ENCODE results near the gene UNC13A.

Gene UNC13A

DNA sequence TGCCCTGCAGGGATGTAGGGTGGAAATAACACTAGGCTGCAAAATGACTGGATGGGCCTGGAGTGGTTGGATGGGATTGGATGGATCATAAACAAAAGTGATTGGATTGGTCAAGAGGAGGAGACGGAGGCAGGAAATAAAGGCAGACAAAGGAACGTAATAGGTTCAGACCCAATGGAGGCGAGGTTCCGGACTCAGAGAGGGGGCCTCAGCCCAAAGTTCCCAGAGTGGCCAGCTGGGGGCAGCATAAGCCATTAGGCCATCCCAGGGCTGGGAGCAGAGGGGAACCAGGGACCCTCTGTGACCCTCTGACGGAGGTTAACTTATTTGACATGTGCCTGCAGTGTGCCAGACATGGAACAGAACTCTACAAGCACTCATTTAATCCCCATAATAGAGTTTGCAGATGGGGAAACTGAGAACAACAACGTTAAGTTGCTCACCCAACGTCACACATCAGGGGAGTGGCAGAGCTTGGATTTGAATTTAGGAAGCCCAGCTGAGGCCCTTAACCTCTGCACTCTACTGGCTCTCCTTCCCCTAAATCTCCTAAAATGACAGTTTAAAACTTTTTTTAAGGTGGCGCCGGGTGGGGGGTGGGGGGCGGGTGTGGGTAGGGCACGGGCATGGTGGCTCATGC is 15.8 kb upstream of the UNC13A start:
- DNase-seq, result peak; percentile 92

DNA sequence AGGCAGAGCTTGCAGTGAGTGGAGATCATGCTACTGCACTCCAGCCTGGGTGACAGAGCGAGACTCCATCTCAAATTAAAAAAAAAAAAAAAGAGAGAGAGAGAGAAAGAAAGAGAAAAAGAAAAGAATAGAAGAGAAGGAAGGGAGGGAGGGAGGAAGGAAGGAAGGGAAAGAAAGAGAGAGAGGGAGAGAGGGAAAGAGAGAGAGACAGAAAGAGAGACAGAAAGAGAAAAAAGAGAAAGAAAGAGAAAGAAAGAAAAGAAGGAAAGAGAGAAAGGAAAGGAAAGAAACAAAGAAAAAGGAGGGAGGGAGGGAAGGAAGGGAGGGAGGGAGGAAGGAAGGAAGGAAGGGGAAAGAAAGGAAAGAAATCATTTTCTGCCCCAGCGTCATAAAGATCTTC is 7.0 kb upstream of the UNC13A start:
- no peak for DNase-seq

DNA sequence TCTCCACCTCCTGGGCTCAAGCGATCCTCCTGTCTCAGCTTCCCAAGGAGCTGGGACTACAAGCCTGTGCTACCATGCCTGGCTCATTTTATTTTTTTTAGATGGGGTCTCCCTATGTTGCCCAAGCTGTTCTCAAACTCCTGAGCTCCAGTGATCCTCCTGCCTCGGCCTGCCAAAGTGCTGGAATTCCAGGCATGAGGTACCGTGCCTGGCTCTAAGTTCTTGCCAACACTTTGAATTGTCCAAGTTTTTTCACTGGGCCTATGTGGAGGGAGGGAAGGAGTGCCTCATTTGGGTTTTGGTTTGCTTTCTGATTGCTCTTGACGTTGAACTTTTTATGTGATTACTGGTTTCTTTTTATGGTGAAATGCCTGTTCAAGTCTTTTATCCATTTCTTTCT is 4.4 kb upstream of the UNC13A start:
- no peak for DNase-seq

DNA sequence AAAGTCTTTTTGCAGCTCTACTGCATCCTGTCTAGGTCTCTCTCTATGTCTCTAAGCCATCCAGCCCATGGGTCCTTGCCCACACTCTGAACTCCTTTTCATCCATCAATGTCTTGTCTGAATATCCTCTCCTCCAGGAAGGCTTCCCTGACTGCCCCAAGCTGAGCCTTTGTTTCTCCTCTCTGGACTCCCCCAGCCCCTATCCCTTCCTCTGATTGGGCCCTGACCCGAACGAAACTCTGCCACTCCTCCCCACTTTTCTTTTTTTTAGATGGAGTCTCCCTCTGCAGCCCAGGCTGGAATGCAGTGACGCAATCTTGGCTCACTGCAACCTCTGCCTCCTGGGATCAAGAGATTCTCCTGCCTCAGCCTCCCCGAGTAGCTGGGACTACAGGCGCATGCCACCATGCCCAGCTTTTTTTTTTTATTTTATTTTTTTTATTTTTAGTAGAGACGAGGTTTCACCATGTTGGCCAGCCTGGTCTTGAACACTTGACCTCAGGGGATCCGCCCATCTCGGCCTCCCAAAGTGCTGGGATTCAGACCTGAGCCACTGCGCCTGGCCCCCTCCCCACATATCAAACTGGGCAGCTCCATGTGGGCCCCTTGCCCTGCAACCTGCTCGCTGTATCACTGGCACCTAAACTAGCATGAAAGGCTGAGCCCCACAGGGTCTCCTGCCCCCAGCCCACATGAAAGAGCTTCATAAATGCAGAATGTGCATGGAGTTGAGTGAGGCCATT is 870 bp upstream of the UNC13A start:
- no peak for DNase-seq

DNA sequence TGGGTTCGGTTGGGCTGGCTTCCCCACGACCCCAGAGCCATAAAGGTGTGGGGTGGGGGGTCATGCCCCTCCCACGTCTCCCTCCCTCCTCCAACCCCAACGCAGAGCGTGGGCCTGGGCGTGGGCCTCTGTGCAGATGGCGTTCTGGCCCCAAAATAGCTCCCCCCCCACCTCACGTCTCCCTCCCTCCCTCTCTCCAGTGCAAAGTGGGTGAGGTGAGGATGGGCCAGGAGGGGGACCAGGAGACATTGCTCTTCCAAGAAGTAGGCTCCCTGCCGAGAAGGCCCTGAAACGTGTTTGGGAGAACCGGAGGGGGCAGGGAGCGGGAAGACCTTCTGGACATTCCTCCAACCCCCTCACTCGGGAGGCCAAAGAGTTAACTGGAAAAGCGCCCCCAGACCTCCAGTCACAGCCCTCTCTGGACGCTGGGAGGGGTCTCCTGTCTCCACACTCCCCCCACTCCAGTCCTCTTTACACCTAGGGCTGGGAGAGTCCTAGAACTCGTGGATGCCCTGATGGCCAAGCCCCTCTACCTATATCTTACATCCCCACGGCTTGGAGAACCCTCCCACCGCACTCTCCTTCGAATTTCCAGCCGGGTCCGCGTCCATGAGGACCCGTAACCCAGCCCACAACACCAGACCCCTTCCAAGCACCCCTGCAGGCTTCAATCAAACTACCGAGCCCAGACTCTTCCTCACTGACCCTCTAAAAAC is 855 bp downstream of the UNC13A start:
- DNase-seq, result no peak

DNA sequence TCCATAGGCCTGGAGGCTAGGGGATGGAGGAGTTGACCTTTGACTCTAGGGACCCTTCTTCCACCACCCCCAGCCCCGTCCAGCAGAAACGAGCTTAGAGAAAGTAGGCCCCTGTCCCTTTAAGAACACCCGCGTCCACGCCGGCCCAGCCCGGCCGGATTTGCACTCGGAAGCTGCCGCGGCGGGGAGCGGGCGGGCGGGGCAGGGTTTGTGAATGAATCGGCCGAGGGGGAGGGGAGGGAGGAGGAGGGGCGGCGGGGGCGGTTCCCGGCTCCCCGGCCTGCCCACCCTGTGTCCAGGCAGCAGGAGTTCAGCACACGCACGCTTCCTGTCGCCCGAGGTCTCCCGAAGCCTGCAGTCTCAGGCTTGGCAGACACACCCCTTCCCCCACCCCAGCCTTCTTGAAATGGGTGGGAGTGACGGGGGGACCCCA is 1.5 kb downstream of the UNC13A start:
- no peak for DNase-seq

DNA sequence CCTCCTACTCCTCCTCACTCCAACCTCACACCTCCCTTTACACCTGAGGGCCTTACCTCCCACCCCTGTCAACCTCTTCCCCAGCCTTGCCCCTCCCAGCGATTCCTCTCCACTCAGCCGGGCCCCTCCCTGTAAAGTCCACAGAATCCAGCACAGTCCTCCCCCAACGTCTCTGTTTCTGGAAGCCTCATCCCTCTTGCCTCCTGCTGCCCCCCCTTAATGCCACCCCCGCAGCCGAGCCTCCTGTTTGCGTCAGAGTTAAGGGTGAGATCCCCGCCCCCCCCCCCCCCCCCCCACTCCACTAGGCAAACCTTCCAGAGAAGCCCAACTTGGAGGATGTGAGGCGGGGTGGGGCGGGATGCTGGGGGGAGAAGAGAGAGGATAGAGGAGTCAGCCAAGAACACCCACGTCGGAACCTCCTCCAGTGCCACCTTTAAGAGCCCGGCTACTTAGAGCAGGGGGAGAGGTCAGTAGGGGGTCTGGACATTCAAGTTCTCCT is 2.1 kb downstream of the UNC13A start:
- DNase-seq, result no peak

DNA sequence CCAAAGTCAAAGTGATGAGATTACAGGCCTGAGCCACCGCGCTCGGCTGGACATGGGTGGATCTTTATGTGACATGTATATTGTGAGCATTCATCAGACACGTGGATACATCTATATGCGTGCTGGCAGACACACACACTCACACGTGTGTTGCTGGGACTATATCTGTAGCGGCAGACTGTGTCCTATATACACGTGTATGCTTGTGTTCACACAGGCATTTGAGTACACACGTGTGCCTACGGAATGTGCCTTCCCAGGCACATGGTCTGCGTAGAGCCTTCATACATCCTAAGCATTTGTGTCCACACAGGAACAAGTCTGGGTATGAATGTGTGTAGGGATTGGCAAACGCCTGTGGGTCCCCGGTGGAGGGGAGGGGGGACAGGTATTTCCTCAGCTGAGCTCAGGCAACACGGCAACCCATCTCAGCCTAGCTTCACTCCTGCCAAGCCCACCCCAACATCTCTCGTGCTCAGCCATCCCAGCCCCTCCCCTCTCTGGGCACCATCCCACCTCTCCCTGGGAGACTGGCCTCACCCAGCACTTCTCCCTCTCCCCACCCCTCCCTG is 2.6 kb downstream of the UNC13A start:
- DNase-seq, result no peak

DNA sequence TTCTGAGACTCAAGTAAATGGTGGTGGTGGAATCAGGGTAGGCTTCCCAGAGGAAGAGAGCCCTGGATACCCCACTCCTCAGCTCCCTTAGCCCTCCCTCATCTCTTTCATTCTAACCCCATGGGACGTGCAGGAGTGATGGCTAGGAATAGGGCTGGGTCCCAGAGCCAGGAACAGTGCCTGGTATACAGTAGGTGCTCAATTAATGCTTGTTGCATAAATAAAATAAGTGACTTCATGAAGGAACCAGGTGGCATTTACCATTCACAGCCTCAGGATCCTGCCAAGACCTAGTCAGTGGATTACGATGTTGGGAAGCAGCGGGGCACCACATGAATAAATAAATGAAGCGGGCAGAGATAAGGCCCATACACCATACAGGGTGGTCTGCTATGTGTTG is 3.9 kb downstream of the UNC13A start:
- DNase-seq, result no peak

DNA sequence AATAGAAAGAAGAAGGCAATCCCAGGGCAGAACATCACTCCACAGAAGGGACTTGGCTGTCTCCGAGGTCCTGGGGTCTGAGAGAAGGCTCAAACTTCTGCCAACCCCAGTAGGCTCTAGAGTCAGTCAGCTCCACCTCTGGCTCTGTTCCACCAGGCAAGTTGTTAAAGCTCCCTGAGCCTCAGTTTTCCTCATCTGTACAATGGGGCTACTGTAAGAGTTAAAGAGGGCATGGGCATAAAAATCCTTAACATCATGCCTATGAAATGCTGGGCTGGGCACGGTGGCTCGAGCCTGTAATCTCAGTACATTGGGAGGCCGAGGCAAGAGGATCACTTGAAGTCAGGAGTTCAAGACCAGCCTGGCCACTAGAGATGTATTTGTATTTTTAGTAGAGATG is 5.1 kb downstream of the UNC13A start:
- DNase-seq, result no peak

DNA sequence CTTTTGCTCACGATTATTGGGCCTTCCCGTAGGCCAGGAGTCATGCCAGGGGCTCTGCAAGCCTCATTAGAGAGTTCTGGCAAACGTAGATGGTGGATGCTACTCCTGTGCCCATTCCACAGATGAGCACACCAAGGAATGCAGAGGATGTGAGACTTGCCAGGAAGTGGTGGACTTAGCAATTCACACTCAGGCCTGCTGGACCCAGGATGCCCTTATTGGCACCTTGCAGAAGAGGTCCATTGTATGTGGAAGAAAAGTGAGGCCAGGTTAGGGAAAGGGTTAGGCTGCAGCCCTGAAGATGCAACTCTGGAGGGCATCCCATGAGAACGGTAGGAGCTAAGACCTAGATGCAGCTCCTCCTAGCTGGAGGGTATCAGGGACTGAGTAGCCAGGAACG is 5.9 kb downstream of the UNC13A start:
- no peak for DNase-seq

DNA sequence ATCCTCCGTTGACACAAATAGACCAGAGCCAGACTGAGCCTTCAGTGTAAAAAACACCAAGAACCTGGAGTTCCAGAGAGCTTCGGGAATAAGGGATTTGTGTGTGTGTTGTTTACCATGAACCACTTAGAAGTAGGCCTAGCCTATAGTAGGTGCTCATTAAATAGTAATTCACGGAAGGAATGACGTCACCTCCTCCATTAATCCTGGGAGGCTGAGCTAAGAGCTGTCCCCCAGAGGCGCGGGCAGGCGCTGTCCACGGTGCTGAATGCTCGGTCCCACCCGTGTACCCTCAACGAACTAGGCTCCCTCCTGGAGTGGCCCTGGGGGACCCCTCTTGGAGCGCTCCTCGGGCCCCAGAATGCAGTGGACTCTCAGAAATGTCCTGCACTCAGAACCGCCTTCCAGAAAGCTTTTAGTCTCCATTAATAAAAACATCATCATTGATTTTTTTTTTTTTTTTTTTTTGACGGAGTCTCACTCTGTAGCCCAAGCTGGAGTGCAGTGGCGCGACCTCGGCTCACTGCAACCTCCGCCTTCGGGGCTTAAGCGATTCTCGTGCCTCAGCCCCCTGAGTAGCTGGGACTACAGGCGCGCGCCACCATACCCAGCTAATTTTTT is 6.5 kb downstream of the UNC13A start:
- DNase-seq, result peak; percentile 68

DNA sequence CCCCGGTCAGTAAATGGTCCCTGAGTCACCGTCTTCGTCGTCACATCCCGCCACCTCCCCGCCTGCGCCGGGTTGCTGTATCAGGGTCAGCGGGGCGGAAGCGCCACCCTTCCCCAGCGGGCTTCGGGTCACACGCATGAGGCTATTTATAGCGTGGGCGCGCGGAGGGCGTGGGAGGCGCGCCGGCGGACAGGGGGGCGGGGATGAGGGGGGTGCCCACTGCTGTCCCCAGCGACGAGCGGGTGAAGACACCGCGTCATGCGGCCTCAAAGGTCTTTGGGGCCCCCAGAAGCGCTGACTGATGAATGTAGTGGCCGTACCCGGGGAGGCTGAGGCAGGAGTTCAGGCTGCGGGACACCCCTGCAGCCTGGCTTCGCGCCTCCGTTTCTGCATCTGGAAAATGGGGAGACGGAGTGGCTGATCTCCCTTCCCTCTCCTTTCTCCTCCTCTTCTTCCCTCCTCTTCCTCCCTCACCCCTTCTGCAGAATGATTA is 7.9 kb downstream of the UNC13A start:
- peak; percentile 77 for DNase-seq

DNA sequence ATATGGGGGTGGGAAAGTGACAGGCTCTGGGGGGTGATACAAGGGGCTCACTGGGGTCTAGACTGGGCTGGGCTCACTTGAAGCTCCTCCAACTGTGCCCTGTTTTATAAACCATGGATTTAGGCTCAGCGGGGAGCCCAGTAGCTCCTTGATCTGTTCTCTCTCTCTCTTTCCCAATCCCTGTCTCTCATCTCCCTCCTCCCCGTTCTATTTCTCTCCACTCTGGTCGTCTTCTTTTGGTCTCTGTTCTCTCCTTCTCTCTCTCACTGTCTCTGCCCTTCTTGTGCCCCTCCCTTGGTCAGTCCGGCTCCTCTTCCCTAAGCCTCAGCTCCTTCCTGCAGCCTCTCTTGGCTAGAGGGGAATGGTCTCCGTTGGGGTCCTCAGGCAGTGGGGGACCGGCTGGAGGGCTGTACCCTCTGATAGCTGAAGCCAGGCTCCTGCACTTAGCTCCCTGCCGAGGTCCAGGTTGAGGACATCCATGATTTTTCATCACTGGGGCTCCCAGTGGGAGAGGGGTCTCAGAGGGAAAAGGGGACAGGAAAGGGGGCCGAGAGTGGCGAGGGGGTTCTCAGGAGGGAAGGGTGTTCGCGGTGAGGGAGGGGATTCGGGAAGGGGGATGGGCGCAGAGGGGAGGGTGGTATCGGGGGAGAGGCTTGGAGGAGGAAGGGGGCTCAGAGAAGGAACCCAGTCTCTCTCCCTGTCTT is 8.5 kb downstream of the UNC13A start:
- DNase-seq, result no peak

DNA sequence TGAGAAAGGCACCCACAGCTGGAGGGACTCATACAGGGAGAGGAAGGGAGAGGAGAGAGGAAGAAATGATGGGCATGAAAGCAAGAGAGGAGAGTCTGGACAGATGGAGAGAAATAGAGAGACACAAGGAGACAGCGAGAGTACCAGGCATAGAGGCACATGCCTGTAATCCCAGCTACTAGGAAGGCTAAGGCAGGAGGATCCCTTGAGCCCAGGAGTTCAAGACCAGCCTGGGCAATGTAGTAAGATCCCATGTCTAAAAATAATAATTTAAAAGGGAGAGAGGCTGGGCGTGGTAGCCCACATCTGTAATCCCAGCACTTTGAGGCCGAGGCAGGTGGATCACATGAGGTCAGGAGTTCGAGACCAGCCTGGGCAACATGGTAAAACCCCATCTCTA is 9.3 kb downstream of the UNC13A start:
- DNase-seq, result no peak

DNA sequence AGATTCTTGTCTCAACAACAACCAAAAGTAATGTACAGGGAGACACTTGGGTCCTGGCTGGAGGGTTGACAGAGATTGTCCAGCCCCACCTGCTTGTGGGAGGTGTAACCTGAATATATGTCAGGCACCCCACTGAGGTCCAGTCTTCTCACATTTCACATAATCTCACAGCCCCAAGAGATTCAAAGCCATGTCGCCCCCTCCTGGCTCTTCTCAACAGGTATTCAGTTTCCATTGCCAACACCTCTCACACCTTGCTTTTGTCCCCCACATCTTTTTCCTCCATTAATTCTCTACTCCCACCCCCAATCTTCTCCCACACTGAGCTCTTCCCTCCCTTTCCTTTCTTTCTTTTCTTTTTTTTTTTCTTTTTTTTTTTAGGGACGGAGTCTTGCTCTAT is 11.2 kb downstream of the UNC13A start:
- DNase-seq, result no peak

DNA sequence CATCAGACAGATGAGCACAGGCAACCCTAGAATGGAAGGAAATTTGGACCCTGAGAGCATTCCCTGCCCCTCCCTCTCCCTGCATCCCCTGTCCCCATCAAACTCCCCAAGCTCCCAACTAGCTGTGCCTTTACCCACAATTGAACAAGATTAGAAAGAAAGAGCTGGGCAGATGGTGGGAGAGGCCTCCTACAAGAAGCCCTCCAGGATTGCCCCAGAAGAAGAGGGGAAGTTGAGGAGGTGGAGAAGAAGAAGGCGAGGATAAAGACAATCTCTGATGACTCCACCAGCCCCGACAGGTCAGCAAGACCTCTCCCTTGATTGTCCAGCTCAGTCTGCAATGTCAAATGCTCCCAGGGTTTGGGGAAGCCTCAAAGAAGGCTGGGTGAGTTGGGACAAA is 11.9 kb downstream of the UNC13A start:
- DNase-seq, result no peak

DNA sequence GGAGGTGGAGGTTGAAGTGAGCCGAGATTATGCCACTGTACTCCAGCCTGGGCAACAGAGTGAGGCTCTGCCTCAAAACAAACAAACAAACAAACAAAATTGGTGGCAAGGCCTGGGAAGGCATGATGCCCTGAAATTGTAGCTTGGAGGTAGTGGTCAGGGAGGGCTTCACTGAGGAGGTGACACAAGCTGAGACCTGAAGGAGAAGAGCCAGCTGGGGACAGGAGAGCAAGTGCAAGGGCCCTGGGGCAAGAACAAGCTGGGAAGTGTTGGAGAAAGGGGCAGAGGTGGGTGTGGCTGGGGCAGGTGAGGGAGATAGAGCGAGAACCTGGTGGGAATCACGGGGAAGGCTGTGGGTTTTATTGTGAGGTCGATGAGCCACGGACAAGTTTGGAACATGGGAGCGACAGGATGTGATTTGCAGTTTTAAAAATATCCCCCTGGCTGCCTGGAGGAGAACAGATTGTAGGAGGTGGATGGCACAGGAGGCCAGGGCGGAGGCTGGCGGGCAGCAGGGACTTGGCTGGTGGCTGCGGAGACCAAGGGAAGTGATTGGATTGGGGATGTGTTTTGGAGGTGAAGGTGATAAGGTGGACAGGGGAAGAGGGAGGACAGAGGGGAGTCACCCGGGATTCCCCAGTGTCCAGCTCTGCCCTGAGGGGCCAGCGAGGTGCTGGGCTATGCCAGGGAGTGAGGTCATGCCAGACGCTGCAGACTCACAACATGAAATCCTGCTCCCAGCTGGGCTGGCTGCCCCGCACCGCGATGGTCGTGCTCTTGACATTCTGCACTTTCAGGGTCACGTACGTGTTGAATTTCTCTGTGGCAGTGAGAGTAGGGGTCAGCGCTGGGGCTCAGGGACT is 14.0 kb downstream of the UNC13A start:
- DNase-seq, result no peak

DNA sequence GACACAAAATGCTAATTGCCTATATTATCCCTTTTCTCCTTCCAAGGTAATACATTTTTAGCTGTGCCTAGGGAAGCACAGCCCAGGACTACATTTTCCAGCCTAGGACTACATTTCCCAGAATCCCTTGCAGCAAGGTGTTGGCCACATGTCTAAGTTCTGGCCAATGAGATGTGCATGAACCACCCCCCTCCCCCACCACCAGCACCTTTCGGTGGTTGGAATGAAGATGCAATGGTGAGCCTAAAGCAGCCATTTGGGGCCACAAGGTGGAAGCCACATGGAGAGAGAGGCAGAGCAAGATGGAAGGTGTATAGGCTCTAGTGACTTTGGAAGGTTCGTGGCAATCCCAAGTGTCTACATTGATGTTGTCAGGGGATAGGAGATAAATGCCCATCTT is 16.2 kb downstream of the UNC13A start:
- no peak for DNase-seq

DNA sequence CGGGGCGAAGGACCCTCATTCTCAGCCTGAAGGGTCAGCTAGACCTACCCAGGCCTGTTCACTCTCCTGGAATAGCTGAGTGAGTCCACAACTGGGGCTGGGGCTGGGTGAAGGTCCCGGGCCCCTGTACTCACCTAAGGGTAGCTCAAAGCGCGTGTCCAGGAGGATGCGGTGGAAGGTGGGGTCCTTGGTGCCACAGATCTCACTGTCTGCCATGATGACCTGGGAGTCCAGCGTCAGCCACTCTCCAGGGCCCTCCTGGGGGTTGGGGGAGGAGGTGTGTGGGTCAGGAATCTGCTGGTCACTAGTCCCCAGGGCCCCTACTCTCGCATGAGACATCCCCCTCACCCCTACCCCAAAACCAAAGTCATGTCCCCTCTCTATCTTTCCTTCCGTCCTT is 18.7 kb downstream of the UNC13A start:
- no peak for DNase-seq

DNA sequence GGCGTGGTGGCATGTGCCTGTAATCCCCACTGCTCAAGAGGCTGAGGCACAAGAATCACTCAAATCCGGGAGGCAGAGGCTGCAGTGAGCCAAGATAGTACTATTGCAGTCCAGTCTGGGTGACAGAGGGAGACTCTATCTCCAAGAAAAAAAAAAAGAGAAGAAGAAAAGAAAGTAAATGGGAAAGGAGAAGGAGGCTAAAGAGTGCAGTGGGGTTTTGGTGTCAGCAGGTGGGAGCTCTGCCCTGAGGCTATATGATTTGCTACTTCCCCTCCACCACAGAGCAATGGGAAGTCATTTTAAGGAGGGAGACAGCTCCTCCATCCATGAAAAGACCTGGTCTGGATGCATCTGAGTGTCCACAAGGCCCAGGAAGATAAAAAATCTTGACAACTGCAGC is 23.1 kb downstream of the UNC13A start:
- DNase-seq, result no peak
